A673 (cell line): Measurements from ENCODE around the gene CNOT2. TPM values are rescaled to one million over a fixed set of nuclear protein-coding genes. Genes with fewer than 3 reads are reported as not detected.

ENCODE experiments used
- BruUV-seq: library from RNA; stranded (reverse); fragments of 400-500 nt; replicated peaks from 2 replicates; lab custom pipeline; 2021; lab: Mats Ljungman, UMichigan
- CTCF ChIA-PET: fragments of 300-600 bp; sonication (Branson Sonifier 250); formaldehyde crosslinking; loops from one replicate; lab custom pipeline; 2022; ENCODE audit warnings: antibody characterized with exemption; lab: Charles Lee
- POLR2A ChIA-PET: fragments of 300-600 bp; sonication (Branson Sonifier 250); formaldehyde crosslinking; loops from one replicate; lab custom pipeline; 2022; ENCODE audit warnings: antibody characterized with exemption; ENCODE audit not compliant: low non-redundant PET; lab: Charles Lee
- DNase-seq: peaks from one replicate; pipeline ENCODE4 v3.0.0-alpha.2; 2015; ENCODE audit warnings: low spot score
- H3K27ac ChIP-seq: fragments of 200-600 bp; sonication (generic); 2 replicates; pipeline ENCODE4 v1.5.1; 2016; ENCODE audit warnings: mixed run types, low read depth, mild to moderate bottlenecking, mixed read lengths, antibody characterized with exemption, low read length; ENCODE audit not compliant: poor library complexity, severe bottlenecking
- H3K27me3 ChIP-seq: fragments of 200-600 bp; sonication (generic); replicated peaks from 2 replicates; pipeline ENCODE4 v1.6.1; 2017; ENCODE audit warnings: mixed run types, low read depth, mild to moderate bottlenecking, mixed read lengths, antibody characterized with exemption, low read length; ENCODE audit not compliant: insufficient read depth, poor library complexity
- H3K36me3 ChIP-seq: fragments of 200-600 bp; sonication (generic); 2 replicates; pipeline ENCODE4 v1.6.1; 2016; ENCODE audit warnings: mixed run types, mild to moderate bottlenecking, mixed read lengths, antibody characterized with exemption, low read length; ENCODE audit not compliant: insufficient read depth, poor library complexity, severe bottlenecking
- H3K4me1 ChIP-seq: fragments of 200-600 bp; sonication (generic); 2 replicates; pipeline ENCODE4 v1.6.1; 2017; ENCODE audit warnings: mixed run types, mild to moderate bottlenecking, mixed read lengths, antibody characterized with exemption, low read length; ENCODE audit not compliant: insufficient read depth, poor library complexity, severe bottlenecking
- H3K4me3 ChIP-seq: fragments of 200-600 bp; sonication (generic); 2 replicates; pipeline ENCODE4 v1.5.1; 2016; ENCODE audit warnings: low read depth, mixed run types, mild to moderate bottlenecking, mixed read lengths, low read length; ENCODE audit not compliant: poor library complexity, severe bottlenecking
- H3K9me3 ChIP-seq: fragments of 200-600 bp; sonication (generic); 2 replicates; pipeline ENCODE4 v1.6.1; 2016; ENCODE audit warnings: mixed run types, low read depth, mild to moderate bottlenecking, mixed read lengths, antibody characterized with exemption, low read length; ENCODE audit not compliant: poor library complexity, severe bottlenecking
- CTCF ChIP-seq: fragments of 300-800, 200-600 bp; sonication (generic); conservative IDR thresholded peaks from 2 replicates; pipeline ENCODE4 v1.5.1; 2017; ENCODE audit warnings: low read depth, mild to moderate bottlenecking, antibody characterized with exemption, low read length, moderate library complexity, mixed read lengths
- EZH2 ChIP-seq: fragments of 200-600 bp; sonication (generic); IDR thresholded peaks from 2 replicates; pipeline ENCODE4 v1.6.1; 2017; ENCODE audit warnings: borderline replicate concordance, low read depth, mild to moderate bottlenecking, mixed read lengths, antibody characterized with exemption, low read length; ENCODE audit not compliant: poor library complexity, severe bottlenecking
- intact Hi-C: fragments of 100-400 bp; cut with micrococcal nuclease; formaldehyde crosslinking; loops from one replicate; pipeline ENCODE4 v1.10.0; 2022; ENCODE audit not compliant: unreplicated experiment
- total RNA-seq: library from RNA; stranded (reverse); gene quantifications from 2 replicates; pipeline ENCODE4 v1.2.3, GENCODE V29; 2021

CNOT2 gene
- total RNA-seq, 1 experiment from 2014 or later, result 89.0 TPM

- intact Hi-C loops, result no loop called here
Observed at GRCh38 chr12:70329728-70330127, 86.5 kb downstream of the CNOT2 start.

GRCh38 chr12:70330158-70330557 lies 86.9 kb downstream of the CNOT2 start:
- TF ChIP-seq CTCF, result no peak
- no peak for TF ChIP-seq EZH2
- Histone ChIP-seq H3K36me3 (no peaks in the 10 kb centered on the region), H3K27ac (no peak overlapping the region), H3K27me3 (no peaks in the 10 kb centered on the region), H3K4me1 (peaks cover 5% of the 10 kb centered on the region), H3K9me3 (no peaks in the 10 kb centered on the region), H3K4me3 (no peak overlapping the region)
- BruUV-seq, result no TSS peak
- intact Hi-C loops, result no loop called here
- DNase-seq, result no peak
- ChIA-PET CTCF (no interaction called here), POLR2A (no interaction called here)

More at GRCh38 chr12:70329728-70330127, 86.5 kb downstream of the CNOT2 start:
- Histone ChIP-seq H3K36me3 (no peaks in the 10 kb centered on the region), H3K9me3 (no peaks in the 10 kb centered on the region), H3K27ac (no peak overlapping the region), H3K4me3 (no peak overlapping the region), H3K27me3 (no peaks in the 10 kb centered on the region), H3K4me1 (peaks cover 5% of the 10 kb centered on the region)
- ChIA-PET POLR2A (no interaction called here), CTCF (no interaction called here)
- no peak for DNase-seq
- no peak for TF ChIP-seq CTCF
- TF ChIP-seq EZH2, result no peak
- no TSS peak for BruUV-seq

GRCh38 chr12:70332236-70332635 lies 89.0 kb downstream of the CNOT2 start:
- H3K4me1 ChIP-seq, result peaks cover 5% of the 10 kb centered on the region
- DNase-seq, result no peak
- H3K36me3 ChIP-seq, result peaks cover 10% of the 10 kb centered on the region
- H3K9me3 ChIP-seq, result no peaks in the 10 kb centered on the region
- intact Hi-C loops, result no loop called here
- no peaks in the 10 kb centered on the region for H3K27me3 ChIP-seq
- no TSS peak for BruUV-seq
- H3K27ac ChIP-seq, result no peak overlapping the region
- no peak overlapping the region for H3K4me3 ChIP-seq
- POLR2A ChIA-PET, result no interaction called here
- CTCF ChIA-PET, result no interaction called here
- TF ChIP-seq EZH2 (no peak), CTCF (no peak)
